GM19397 (cell line): ENCODE data around the gene CCDC185.
"Not testable (repeated sequence)": the region's sequence is repeated elsewhere in the genome, so short reads cannot be mapped to it uniquely, and the experiment has no call there.

Experiments
- ATAC-seq: cut with Tn5 transposase; IDR thresholded peaks from one replicate; pipeline ENCODE4 v1.9.1; 2021; ENCODE audit warnings: mild to moderate bottlenecking, moderate library complexity; ENCODE audit not compliant: unreplicated experiment

Gene CCDC185

GRCh38 chr1:223394242-223394641, 1.0 kb downstream of the CCDC185 start:
- no peak for ATAC-seq

GRCh38 chr1:223394706-223395105, 1.5 kb downstream of the CCDC185 start:
- no peak for ATAC-seq

- not testable (repeated sequence) for ATAC-seq
Observed at GRCh38 chr1:223399393-223399792, 6.2 kb downstream of the CCDC185 start.

GRCh38 chr1:223401873-223402789, 8.9 kb downstream of the CCDC185 start:
- no peak for ATAC-seq

GRCh38 chr1:223402790-223403142, 9.6 kb downstream of the CCDC185 start:
- no peak for ATAC-seq

GRCh38 chr1:223403184-223403815, 10.1 kb downstream of the CCDC185 start:
- no peak for ATAC-seq

- ATAC-seq, result no peak
Observed at GRCh38 chr1:223405507-223405906, 12.3 kb downstream of the CCDC185 start.

- ATAC-seq, result no peak
Observed at GRCh38 chr1:223410036-223410435, 16.8 kb downstream of the CCDC185 start.

GRCh38 chr1:223411309-223411708, 18.1 kb downstream of the CCDC185 start:
- ATAC-seq, result no peak

GRCh38 chr1:223411710-223412109, 18.5 kb downstream of the CCDC185 start:
- ATAC-seq, result no peak

- no peak for ATAC-seq
Observed at GRCh38 chr1:223413216-223413615, 20.0 kb downstream of the CCDC185 start.

GRCh38 chr1:223417444-223417843, 24.2 kb downstream of the CCDC185 start:
- no peak for ATAC-seq

GRCh38 chr1:223417903-223418663, 24.9 kb downstream of the CCDC185 start:
- no peak for ATAC-seq

GRCh38 chr1:223419115-223419514, 25.9 kb downstream of the CCDC185 start:
- no peak for ATAC-seq

- ATAC-seq, result no peak
Observed at GRCh38 chr1:223419561-223419960, 26.3 kb downstream of the CCDC185 start.

GRCh38 chr1:223421025-223421424, 27.8 kb downstream of the CCDC185 start:
- no peak for ATAC-seq

GRCh38 chr1:223421676-223422075, 28.5 kb downstream of the CCDC185 start:
- ATAC-seq, result no peak

- ATAC-seq, result no peak
Observed at GRCh38 chr1:223422911-223423310, 29.7 kb downstream of the CCDC185 start.

- no peak for ATAC-seq
Observed at GRCh38 chr1:223423641-223424233, 30.5 kb downstream of the CCDC185 start.

GRCh38 chr1:223425550-223425949, 32.3 kb downstream of the CCDC185 start:
- ATAC-seq, result no peak

GRCh38 chr1:223426936-223427335, 33.7 kb downstream of the CCDC185 start:
- no peak for ATAC-seq
